Heart left ventricle (tissue), 16 donors: ENCODE data around the gene CRY2. TPM values are rescaled to one million over a fixed set of nuclear protein-coding genes. Genes with fewer than 3 reads are reported as not detected.

Source experiments
- ATAC-seq, 4 donors: fragments of 200-7000 bp; cut with Tn5 transposase; one replicate each; pipeline ENCODE4 v1.9.1; 2020 to 2022; ENCODE audit warnings: moderate library complexity in 4 of 4, mild to moderate bottlenecking in 3 of 4, moderate number of reproducible peaks in 1 of 4
- DNase-seq, 5 donors: peaks; one replicate each; pipeline ENCODE4 v3.0.0-alpha.2; 2020
- H3K27ac ChIP-seq, 12 donors: fragments of 200-600 bp; sonication (generic) in 4 of 12; one replicate each; pipeline versions ENCODE4 v1.5.0 to v1.8.0; 2016 to 2022; ENCODE audit warnings: mild to moderate bottlenecking in 2 of 12
- H3K27me3 ChIP-seq, 9 donors: fragments of 200-600 bp; sonication (generic) in 2 of 9; one replicate each; pipeline versions ENCODE4 v1.5.1 to v1.8.0; 2016 to 2022; ENCODE audit warnings: mild to moderate bottlenecking in 3 of 9
- H3K36me3 ChIP-seq, 9 donors: fragments of 200-600 bp; sonication (generic) in 2 of 9; one replicate each; pipeline versions ENCODE4 v1.5.0 to v1.8.0; 2018 to 2022; ENCODE audit warnings: mild to moderate bottlenecking in 2 of 9
- H3K4me1 ChIP-seq, 12 donors: fragments of 200-600 bp; sonication (generic) in 4 of 12; one replicate each; pipeline versions ENCODE4 v1.5.0 to v1.8.0; 2016 to 2022; ENCODE audit warnings: mild to moderate bottlenecking in 3 of 12
- H3K4me3 ChIP-seq, 12 donors: fragments of 200-600 bp; sonication (generic) in 4 of 12; one replicate each; pipeline versions ENCODE4 v1.5.0 to v1.8.0; 2017 to 2022; ENCODE audit warnings: mild to moderate bottlenecking in 9 of 12, moderate library complexity in 4 of 12
- H3K9me3 ChIP-seq, 12 donors: fragments of 200-600 bp; sonication (generic) in 4 of 12; one replicate each; pipeline versions ENCODE4 v1.5.0 to v1.8.0; 2016 to 2022; ENCODE audit warnings: mild to moderate bottlenecking in 1 of 12
- POLR2A ChIP-seq, 2 donors: fragments of 450-650 bp; IDR thresholded peaks; one replicate each; pipeline ENCODE4 v1.6.1; 2017; ENCODE audit warnings: antibody characterized with exemption in 2 of 2, mild to moderate bottlenecking in 2 of 2, moderate library complexity in 2 of 2
- WGBS, 4 donors: extraction: QIAGEN DNeasy Blood & Tissue Kit in 2 of 4; methylation state at CpG; one replicate each; pipeline versions ENCODE4 v1.1.5 to v1.1.7; 2013 to 2018; 5-methylcytosine and 5-hydroxymethylcytosine counted together
- intact Hi-C, 10 donors: fragments of 100-400 bp; cut with DNase I; formaldehyde crosslinking; loops; one replicate each; pipeline versions ENCODE4 v1.11.1 to v1.14.2; 2022
- polyA plus RNA-seq, 2 donors: library from polyadenylated mRNA; stranded (reverse); fragments of 200-250 nt; gene quantifications; one replicate each; pipeline ENCODE4 v1.2.3, GENCODE V29; 2013
- total RNA-seq, 9 donors: library from RNA; depleted of rRNA in 2 of 9; stranded (reverse); fragments of >200 nt in 2 of 9; fragmentation: NEBNext Ultra II Directional in 3 of 9; extraction: Animal tissue kit (Norgen Biotek cat#: 25700) in 3 of 9; gene quantifications; one replicate each; pipeline versions ENCODE4 v1.1.0 to v1.2.4, GENCODE V29; 2016 to 2023
- TF ChIP-seq, protein P1 (sequence below), 12 donors: fragments of 200-600 bp; sonication (generic) in 4 of 12; IDR thresholded peaks; one replicate each; pipeline versions ENCODE4 v1.5.0 to v1.8.0; 2018 to 2022; ENCODE audit warnings: antibody characterized with exemption in 12 of 12, mild to moderate bottlenecking in 5 of 12
- donor health status: ischemic (EF 13 %, LVEDD 7.1; RV severe dilation, severe dysfunction).
- donor health status: healthy with polysubstance abuse.
- donor health status: DM: no; HTN: yes; CAD: no.
- donor health status: DM: no; HTN: no; CAD: no.
- donor health status: ischemic (EF 25% LVEDD 6.9; RV normal size, moderate dysfunction).
- donor health status: ischemic (EF 25% LVEDD 5.7; RV mildly dilated, moderate dysfunction).
- donor health status: healthy.
- donor health status: DM: yes; HTN: yes; CAD: no.
- donor health status: ischemic (EF 35%, LVEDD 5.7; RV mildly dilated, moderate dysfunction).
- donor health status: nonischemic (EF 11% LVEDD 7.7; RV severe dilation, severe dysfunction).
- donor health status: DM: yes; HTN: yes; CAD: no.
- donor health status: PGD.
- donor health status: ischemic (EF 29% LVEDD 5.4; RV normal size, mild dysfunction).
- donor health status: nonischemic (EF 23%, LVEDD 6.1; RV moderate dilation, normal function).

The CRY2 gene
- total and polyA plus RNA-seq, 11 donors: 23.2 to 132 (median 70.3) TPM

DNA sequence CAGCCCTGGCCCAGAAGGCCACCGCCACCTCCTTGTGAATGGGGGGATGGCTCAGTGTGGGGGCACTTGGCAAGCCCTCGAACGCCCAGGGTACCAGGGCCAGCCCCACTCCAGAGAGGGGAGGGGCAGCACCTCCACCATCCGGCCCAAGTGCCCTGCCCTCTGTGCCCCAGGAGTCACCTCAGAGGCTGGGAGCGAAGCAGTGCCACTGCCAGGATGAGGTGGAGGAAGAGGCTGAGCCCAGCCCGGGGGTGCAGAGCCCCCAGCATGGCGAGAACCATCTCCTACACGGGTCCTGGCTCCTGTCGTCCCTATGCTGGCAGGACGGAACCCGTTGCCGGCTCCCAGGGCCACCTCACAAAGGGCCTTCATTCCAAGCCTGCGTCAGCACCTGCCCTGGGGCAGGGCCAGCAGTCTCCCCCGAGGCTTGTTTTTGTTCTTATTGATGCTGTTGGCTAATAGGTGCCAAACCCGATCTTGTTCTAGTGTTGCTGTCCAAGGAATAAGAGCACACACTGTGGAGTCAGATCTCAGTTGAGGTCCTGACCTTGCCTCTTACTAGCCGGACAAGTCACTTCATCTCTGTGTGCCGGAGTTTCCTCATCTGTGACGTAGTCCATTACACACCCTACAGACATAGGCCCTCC is 59.8 kb downstream of the CRY2 start, which contains the start of gene FREY1:
FREY1 (minus strand) TSS at position 307 of the 647 bp plus-strand sequence; CDS start at position 281, 26 bp downstream.
- Histone ChIP-seq H3K27ac (no peak within 1 kb of the TSS), H3K36me3 (peaks cover 0 to 40% (median 29%) of the 10 kb centered on the region in 9 donors), H3K4me1 (peaks cover 0 to 6% (median 0%) of the 10 kb centered on the region in 12 donors), H3K9me3 (no peaks in the 10 kb centered on the region), H3K27me3 (no peaks in the 10 kb centered on the region), H3K4me3 (no peak within 1 kb of the TSS)
- ATAC-seq (no peak), DNase-seq (no peak)
- TF ChIP-seq POLR2A (IDR thresholded peaks at IDR 0.05): no peak
- intact Hi-C loops: no loop called here
- 67 to 81% (median 75%) methylated on average over 15 to 18 of the region's 18 CpGs for WGBS, 4 donors

DNA sequence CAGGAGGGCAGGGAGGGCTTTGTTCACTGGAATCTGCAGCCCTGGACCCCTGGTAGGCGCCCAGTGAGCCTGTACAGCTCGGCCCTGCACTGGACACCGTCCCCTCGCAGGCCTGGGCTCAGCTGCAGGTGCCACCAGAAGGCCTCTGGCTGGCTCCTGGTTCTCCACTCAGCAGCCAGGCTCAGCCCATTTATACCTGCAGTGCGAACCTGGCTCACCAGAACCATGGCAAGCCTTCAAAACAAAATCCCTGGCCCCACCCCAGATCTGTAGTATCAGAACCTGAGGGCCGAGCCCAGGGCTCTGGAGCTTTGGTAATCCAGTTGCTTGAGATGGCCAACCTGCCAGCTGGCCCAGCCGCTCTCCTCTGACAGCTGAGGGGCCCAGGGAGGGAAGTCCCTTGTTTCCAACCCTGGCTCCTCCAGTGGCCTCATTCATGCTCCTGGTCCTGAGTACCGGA is 60.7 kb downstream of the CRY2 start:
- ATAC-seq (peak in 3 of 4 donors; percentile 1 to 7 (median 4)), DNase-seq (no peak)
- Histone ChIP-seq H3K9me3 (no peaks in the 10 kb centered on the region), H3K36me3 (peaks cover 0 to 48% (median 37%) of the 10 kb centered on the region in 9 donors), H3K4me3 (no peak overlapping the region), H3K27ac (no peak overlapping the region), H3K27me3 (no peaks in the 10 kb centered on the region), H3K4me1 (peaks cover 0 to 6% (median 0%) of the 10 kb centered on the region in 12 donors)
- no peak for TF ChIP-seq POLR2A (IDR thresholded peaks at IDR 0.05)
- TF ChIP-seq, protein P1, sequence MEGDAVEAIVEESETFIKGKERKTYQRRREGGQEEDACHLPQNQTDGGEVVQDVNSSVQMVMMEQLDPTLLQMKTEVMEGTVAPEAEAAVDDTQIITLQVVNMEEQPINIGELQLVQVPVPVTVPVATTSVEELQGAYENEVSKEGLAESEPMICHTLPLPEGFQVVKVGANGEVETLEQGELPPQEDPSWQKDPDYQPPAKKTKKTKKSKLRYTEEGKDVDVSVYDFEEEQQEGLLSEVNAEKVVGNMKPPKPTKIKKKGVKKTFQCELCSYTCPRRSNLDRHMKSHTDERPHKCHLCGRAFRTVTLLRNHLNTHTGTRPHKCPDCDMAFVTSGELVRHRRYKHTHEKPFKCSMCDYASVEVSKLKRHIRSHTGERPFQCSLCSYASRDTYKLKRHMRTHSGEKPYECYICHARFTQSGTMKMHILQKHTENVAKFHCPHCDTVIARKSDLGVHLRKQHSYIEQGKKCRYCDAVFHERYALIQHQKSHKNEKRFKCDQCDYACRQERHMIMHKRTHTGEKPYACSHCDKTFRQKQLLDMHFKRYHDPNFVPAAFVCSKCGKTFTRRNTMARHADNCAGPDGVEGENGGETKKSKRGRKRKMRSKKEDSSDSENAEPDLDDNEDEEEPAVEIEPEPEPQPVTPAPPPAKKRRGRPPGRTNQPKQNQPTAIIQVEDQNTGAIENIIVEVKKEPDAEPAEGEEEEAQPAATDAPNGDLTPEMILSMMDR (IDR thresholded peaks at IDR 0.05): no peak
- intact Hi-C loops: no loop called here
- 66 to 77% (median 71%) methylated on average over 8 of the region's 8 CpGs for whole genome bisulfite sequencing, 4 donors

DNA sequence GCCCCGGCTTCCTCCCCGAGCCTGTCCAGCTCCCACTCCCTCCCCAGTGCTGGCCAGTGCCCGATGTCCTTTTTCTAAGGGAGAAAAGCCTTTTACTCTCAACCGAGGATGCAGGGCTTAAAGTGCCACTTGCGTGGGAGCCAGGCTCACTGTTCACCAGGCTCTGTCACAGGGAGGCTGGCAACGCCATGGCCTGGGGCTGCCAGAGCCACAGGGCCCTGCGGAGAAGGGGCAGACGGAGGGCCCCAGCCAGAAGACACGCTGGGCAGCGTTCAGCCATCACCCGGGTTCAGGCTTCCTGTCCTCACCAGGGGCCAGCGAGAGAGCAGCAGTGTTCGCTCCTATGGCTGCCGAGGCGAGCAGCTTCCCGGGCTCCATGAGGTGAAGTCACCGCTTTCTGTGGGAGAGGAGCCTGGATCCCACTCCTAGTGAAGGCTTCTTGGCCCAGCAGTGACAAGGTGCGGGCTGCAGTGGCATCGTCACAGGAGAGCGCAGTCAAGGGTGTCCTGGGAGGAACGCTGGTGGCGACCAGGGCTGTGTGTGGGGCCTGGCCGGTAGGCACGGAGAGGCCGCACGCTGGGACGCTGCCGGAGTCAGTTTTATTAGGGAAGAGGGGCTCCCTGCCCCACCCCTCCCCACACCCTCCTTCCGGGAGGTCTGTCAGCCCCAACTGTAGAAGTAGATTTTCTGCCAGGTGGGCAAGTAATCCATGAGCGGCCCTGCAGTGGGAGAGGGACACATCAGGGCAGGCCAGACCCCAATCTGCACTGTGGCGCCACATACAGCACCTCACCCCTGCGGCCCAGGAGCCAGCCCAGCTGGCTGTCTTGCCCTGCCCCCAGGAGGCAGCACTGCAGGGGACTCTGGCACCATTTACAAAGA is 62.6 kb downstream of the CRY2 start:
- 86 to 93% (median 89%) methylated on average over 14 to 32 of the region's 32 CpGs for WGBS, 4 donors
- Histone ChIP-seq H3K4me1 (peaks cover 0 to 6% (median 0%) of the 10 kb centered on the region in 12 donors), H3K27me3 (no peaks in the 10 kb centered on the region), H3K9me3 (no peaks in the 10 kb centered on the region), H3K27ac (no peak overlapping the region), H3K4me3 (no peak overlapping the region), H3K36me3 (peaks cover 0 to 58% (median 52%) of the 10 kb centered on the region in 9 donors)
- intact Hi-C loops: loop anchor here in 2 of 10 donors (10.0 kb wide), 1 partner anchor 45 kb away; no protein-coding TSS in a partner anchor
- DNase-seq (no peak), ATAC-seq (no peak)
- TF ChIP-seq, protein P1 (IDR thresholded peaks at IDR 0.05): no peak
- no peak for TF ChIP-seq POLR2A (IDR thresholded peaks at IDR 0.05)

DNA sequence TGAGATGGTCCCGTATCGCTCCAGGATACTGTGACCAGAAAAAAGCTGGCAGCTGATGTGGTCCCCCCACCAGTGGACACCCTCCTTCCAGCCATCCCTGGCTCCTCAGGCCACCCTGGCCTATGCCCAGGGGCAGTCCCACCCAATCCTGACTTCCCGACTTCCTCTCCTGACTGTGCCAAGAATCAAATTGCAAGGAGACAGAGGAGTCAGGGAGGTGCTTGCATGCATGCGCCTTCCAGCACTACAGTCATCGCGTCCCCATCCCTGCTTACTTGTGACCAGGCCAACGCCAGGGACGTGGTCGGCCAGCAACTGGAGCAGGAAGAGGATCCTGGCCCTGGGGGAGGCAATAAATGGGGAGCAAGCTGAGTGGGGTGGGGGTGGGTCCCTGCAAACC is 63.3 kb downstream of the CRY2 start:
- DNase-seq (no peak), ATAC-seq (no peak)
- 71 to 78% (median 74%) methylated on average over 9 of the region's 9 CpGs for WGBS, 4 donors
- no peak for TF ChIP-seq POLR2A (IDR thresholded peaks at IDR 0.05)
- TF ChIP-seq, protein P1 (IDR thresholded peaks at IDR 0.05): no peak
- H3K27ac ChIP-seq: no peak overlapping the region
- no peak overlapping the region for H3K4me3 ChIP-seq
- H3K9me3 ChIP-seq: no peaks in the 10 kb centered on the region
- H3K27me3 ChIP-seq: no peaks in the 10 kb centered on the region
- peaks cover 0 to 7% (median 0%) of the 10 kb centered on the region in 12 donors for H3K4me1 ChIP-seq
- peaks cover 0 to 66% (median 57%) of the 10 kb centered on the region in 9 donors for H3K36me3 ChIP-seq
- intact Hi-C loops: loop anchor here in 2 of 10 donors (10.0 kb wide), 1 partner anchor 46 kb away; no protein-coding TSS in a partner anchor
